Osteoblast (primary cell): ENCODE measurements around the gene ATAD3A. TPM values are rescaled to one million over a fixed set of nuclear protein-coding genes. Genes with fewer than 3 reads are reported as not detected.
"Not testable (repeated sequence)": the region's sequence is repeated elsewhere in the genome, so short reads cannot be mapped to it uniquely, and the experiment has no call there.

Experiments
- DNase-seq: peaks from one replicate; pipeline ENCODE4 v3.0.0; 2011; ENCODE audit warnings: low spot score, mixed read lengths; ENCODE audit not compliant: insufficient read length; ENCODE audit errors: missing footprints
- H2AFZ ChIP-seq: 2 replicates; pipeline ENCODE4 v1.6.0; 2011; ENCODE audit warnings: mild to moderate bottlenecking, low read length
- H3K27ac ChIP-seq: 2 replicates; pipeline ENCODE4 v1.5.1; 2011; ENCODE audit warnings: mild to moderate bottlenecking, low read depth, low read length, moderate library complexity
- H3K27me3 ChIP-seq: 2 replicates; pipeline ENCODE4 v1.6.0; 2012; ENCODE audit warnings: mild to moderate bottlenecking, control low read depth, inconsistent platforms, low read length, moderate library complexity; ENCODE audit not compliant: insufficient read depth
- H3K36me3 ChIP-seq: 2 replicates; pipeline ENCODE4 v1.5.1; 2011; ENCODE audit warnings: mild to moderate bottlenecking, low read length, control low read depth, moderate library complexity; ENCODE audit not compliant: insufficient read depth
- H3K4me1 ChIP-seq: 2 replicates; pipeline ENCODE4 v1.5.1; 2011; ENCODE audit warnings: mild to moderate bottlenecking, low read length, control low read depth, moderate library complexity; ENCODE audit not compliant: insufficient read depth
- H3K4me2 ChIP-seq: 2 replicates; pipeline ENCODE4 v1.6.0; 2011; ENCODE audit warnings: mild to moderate bottlenecking, low read length; ENCODE audit not compliant: insufficient read depth
- H3K4me3 ChIP-seq: fragments of 200-600 bp; sonication (generic); 3 replicates; pipeline ENCODE4 v1.5.1; 2012; ENCODE audit warnings: mild to moderate bottlenecking, low read length, inconsistent platforms; ENCODE audit not compliant: insufficient read depth
- H3K79me2 ChIP-seq: 2 replicates; pipeline ENCODE4 v1.6.0; 2012; ENCODE audit warnings: mild to moderate bottlenecking, low read length, control low read depth, inconsistent platforms; ENCODE audit not compliant: insufficient read depth
- H3K9me3 ChIP-seq: 2 replicates; pipeline ENCODE4 v1.5.1; 2011; ENCODE audit warnings: low read depth, low read length, control low read depth
- H4K20me1 ChIP-seq: 2 replicates; pipeline ENCODE4 v1.6.0; 2012; ENCODE audit warnings: mild to moderate bottlenecking, low read length, control low read depth; ENCODE audit not compliant: insufficient read depth
- CTCF ChIP-seq: IDR thresholded peaks from 2 replicates; pipeline ENCODE4 v1.5.1; 2011; ENCODE audit warnings: mild to moderate bottlenecking, low read depth, low read length, moderate library complexity; ENCODE audit errors: extremely low read depth
- total RNA-seq: library from RNA; depleted of rRNA; stranded (reverse); fragments of >200 nt; gene quantifications from 2 replicates; pipeline ENCODE4 v1.2.3, GENCODE V29; 2012

Gene ATAD3A
- total RNA-seq: 18.6 and 19.9 TPM in 2 replicates

- TF ChIP-seq CTCF: no peak
These were observed at the start of gene ATAD3A for GRCh38 chr1:1511533-1512285. Gene ATAD3A, plus strand, starts transcription at chr1:1512162. Its CDS starts 107 bp downstream, at chr1:1512269.

GRCh38 chr1:1462318-1462966, 49.5 kb upstream of the ATAD3A start:
- Histone ChIP-seq H3K27me3 (no peaks in the 10 kb centered on the region), H2AFZ (peak overlapping the region; percentile 82), H3K4me3 (peak overlapping the region; percentile 33), H3K36me3 (no peaks in the 10 kb centered on the region), H3K9me3 (no peaks in the 10 kb centered on the region), H3K4me2 (peak overlapping the region; percentile 28), H4K20me1 (no peaks in the 10 kb centered on the region), H3K4me1 (no peaks in the 10 kb centered on the region), H3K27ac (no peak overlapping the region), H3K79me2 (no peaks in the 10 kb centered on the region)
- TF ChIP-seq CTCF: no peak
- DNase-seq: peak; percentile 91

More at GRCh38 chr1:1511533-1512285, at the start of gene ATAD3A:
- no peaks in the 10 kb centered on the region for H3K27me3 ChIP-seq
- H2AFZ ChIP-seq: peak within 1 kb of the TSS; percentile 96
- H3K4me1 ChIP-seq: peaks cover 7% of the 10 kb centered on the region
- no peaks in the 10 kb centered on the region for H3K9me3 ChIP-seq
- peaks cover 8% of the 10 kb centered on the region for H3K36me3 ChIP-seq
- peak within 1 kb of the TSS; percentile 99 for H3K4me3 ChIP-seq
- peaks cover 31% of the 10 kb centered on the region for H3K79me2 ChIP-seq
- DNase-seq: peak; percentile 100
- peaks cover 4% of the 10 kb centered on the region for H4K20me1 ChIP-seq
- peak within 1 kb of the TSS; percentile 98 for H3K4me2 ChIP-seq
- peak within 1 kb of the TSS; percentile 97 for H3K27ac ChIP-seq

DNA sequence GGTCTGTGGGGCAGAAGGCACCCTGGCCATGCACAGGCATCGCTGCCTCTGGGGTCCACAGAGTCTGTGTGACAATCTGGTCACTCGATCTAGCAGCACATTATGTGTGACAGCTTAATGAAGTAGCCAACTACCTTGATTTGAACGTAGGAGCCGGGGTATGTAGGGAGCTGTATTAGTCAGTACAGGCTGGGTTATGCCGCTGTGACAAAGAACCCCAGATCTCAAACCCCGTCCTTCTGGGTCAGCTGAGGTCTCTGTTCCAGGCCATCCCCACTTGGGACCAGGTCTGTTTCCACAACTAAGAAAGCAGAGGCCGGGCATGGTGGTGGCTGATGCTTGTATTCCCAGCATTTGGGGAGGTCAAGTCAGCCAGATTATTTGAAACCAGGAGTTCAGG, 48.6 kb upstream of the ATAD3A start:
- no peaks in the 10 kb centered on the region for H3K36me3 ChIP-seq
- no peak for DNase-seq
- no peak overlapping the region for H3K4me2 ChIP-seq
- no peaks in the 10 kb centered on the region for H3K27me3 ChIP-seq
- no peaks in the 10 kb centered on the region for H3K4me1 ChIP-seq
- H2AFZ ChIP-seq: no peak overlapping the region
- no peak for TF ChIP-seq CTCF
- H3K4me3 ChIP-seq: no peak overlapping the region
- H4K20me1 ChIP-seq: no peaks in the 10 kb centered on the region
- H3K79me2 ChIP-seq: no peaks in the 10 kb centered on the region
- no peaks in the 10 kb centered on the region for H3K9me3 ChIP-seq
- H3K27ac ChIP-seq: no peak overlapping the region

- Histone ChIP-seq H3K79me2 (peaks cover 14% of the 10 kb centered on the region), H3K4me1 (peaks cover 12% of the 10 kb centered on the region)
- H3K9me3 ChIP-seq, H4K20me1 ChIP-seq, H2AFZ ChIP-seq, H3K4me2 ChIP-seq, H3K4me3 ChIP-seq, H3K27me3 ChIP-seq, H3K27ac ChIP-seq, H3K36me3 ChIP-seq: not testable (repeated sequence)
- DNase-seq: peak; percentile 25
These were observed 43.6 kb upstream of the ATAD3A start for GRCh38 chr1:1468196-1468985.
